Non-pigmented ciliary epithelial cell (primary cell): Measurements from ENCODE around the gene PLCL2.

Experiments
- DNase-seq: peaks from one replicate; pipeline ENCODE4 v3.0.0-alpha.2; 2010; ENCODE audit warnings: low read depth

Gene PLCL2

GRCh38 chr3:17044855-17045254 lies 160.1 kb downstream of the PLCL2 start:
- DNase-seq: no peak

- DNase-seq: no peak
Observed at GRCh38 chr3:17045705-17046104, 160.9 kb downstream of the PLCL2 start.

- no peak for DNase-seq
Observed at GRCh38 chr3:17046623-17047022, 161.9 kb downstream of the PLCL2 start.

- DNase-seq: no peak
Observed at GRCh38 chr3:17047162-17047561, 162.4 kb downstream of the PLCL2 start.

- no peak for DNase-seq
Observed at GRCh38 chr3:17047894-17048293, 163.1 kb downstream of the PLCL2 start.

GRCh38 chr3:17050071-17050470 lies 165.3 kb downstream of the PLCL2 start:
- no peak for DNase-seq

GRCh38 chr3:17050506-17050905 lies 165.8 kb downstream of the PLCL2 start:
- no peak for DNase-seq

- DNase-seq: no peak
Observed at GRCh38 chr3:17052363-17052762, 167.6 kb downstream of the PLCL2 start.

GRCh38 chr3:17054301-17054981 lies 169.7 kb downstream of the PLCL2 start:
- no peak for DNase-seq

GRCh38 chr3:17054982-17055343 lies 170.2 kb downstream of the PLCL2 start:
- no peak for DNase-seq

- no peak for DNase-seq
Observed at GRCh38 chr3:17055374-17056276, 170.9 kb downstream of the PLCL2 start.

GRCh38 chr3:17057321-17057720 lies 172.6 kb downstream of the PLCL2 start:
- DNase-seq: peak; percentile 53

GRCh38 chr3:17059989-17060550 lies 175.3 kb downstream of the PLCL2 start:
- DNase-seq: no peak

GRCh38 chr3:17061005-17061404 lies 176.2 kb downstream of the PLCL2 start:
- no peak for DNase-seq

- DNase-seq: no peak
Observed at GRCh38 chr3:17062736-17063135, 178.0 kb downstream of the PLCL2 start.

- DNase-seq: no peak
Observed at GRCh38 chr3:17063596-17063995, 178.8 kb downstream of the PLCL2 start.

- no peak for DNase-seq
Observed at GRCh38 chr3:17065315-17065714, 180.6 kb downstream of the PLCL2 start.

GRCh38 chr3:17065881-17066280 lies 181.1 kb downstream of the PLCL2 start:
- no peak for DNase-seq

- no peak for DNase-seq
Observed at GRCh38 chr3:17069754-17070153, 185.0 kb downstream of the PLCL2 start.

- no peak for DNase-seq
Observed at GRCh38 chr3:17070161-17070959, 185.6 kb downstream of the PLCL2 start.

- DNase-seq: no peak
Observed at GRCh38 chr3:17074559-17074958, 189.8 kb downstream of the PLCL2 start.

- DNase-seq: no peak
Observed at GRCh38 chr3:17075358-17075757, 190.6 kb downstream of the PLCL2 start.
